LHCN-M2 (cell line): ENCODE data around the gene RGS21. TPM values are rescaled to one million over a fixed set of nuclear protein-coding genes. Genes with fewer than 3 reads are reported as not detected.

Experiments
- DNase-seq: peaks from one replicate; pipeline ENCODE4 v3.0.0-alpha.2; 2012; ENCODE audit warnings: low read depth
- total RNA-seq: library from RNA; depleted of rRNA; stranded (reverse); fragments of >200 nt; gene quantifications from 2 replicates; pipeline ENCODE4 v1.2.3, GENCODE V29; 2014; rRNA removed

RGS21 gene
- total RNA-seq, 1 experiment from 2014 or later: not detected

GRCh38 chr1:192378878-192379277 is 62.1 kb downstream of the RGS21 start:
- no peak for DNase-seq

- DNase-seq: no peak
Measured at GRCh38 chr1:192379554-192379953, 62.8 kb downstream of the RGS21 start.

GRCh38 chr1:192382758-192383157 is 66.0 kb downstream of the RGS21 start:
- DNase-seq: no peak

- DNase-seq: no peak
Measured at GRCh38 chr1:192386051-192386650, 69.4 kb downstream of the RGS21 start.

- DNase-seq: no peak
Measured at GRCh38 chr1:192395211-192395610, 78.4 kb downstream of the RGS21 start.

- DNase-seq: no peak
Measured at GRCh38 chr1:192395895-192396294, 79.1 kb downstream of the RGS21 start.

- DNase-seq: no peak
Measured at GRCh38 chr1:192399161-192399560, 82.4 kb downstream of the RGS21 start.

GRCh38 chr1:192401825-192402224 is 85.0 kb downstream of the RGS21 start:
- DNase-seq: peak; percentile 45

- DNase-seq: no peak
Measured at GRCh38 chr1:192402571-192402970, 85.8 kb downstream of the RGS21 start.

GRCh38 chr1:192407206-192407605 is 90.4 kb downstream of the RGS21 start:
- DNase-seq: no peak

Other genes with a start within 250 kb of the RGS21 start
- not detected in 2 replicates for gene RGS18, start 158.5 kb upstream of the RGS21 start, total RNA-seq